Measurements from ENCODE around the gene GID8. TPM values are rescaled to one million over a fixed set of nuclear protein-coding genes. Genes with fewer than 3 reads are reported as not detected.

Gene GID8
- total and polyA plus RNA-seq, 4 donors, result 10.2 to 23.6 (median 14.6) TPM

DNA sequence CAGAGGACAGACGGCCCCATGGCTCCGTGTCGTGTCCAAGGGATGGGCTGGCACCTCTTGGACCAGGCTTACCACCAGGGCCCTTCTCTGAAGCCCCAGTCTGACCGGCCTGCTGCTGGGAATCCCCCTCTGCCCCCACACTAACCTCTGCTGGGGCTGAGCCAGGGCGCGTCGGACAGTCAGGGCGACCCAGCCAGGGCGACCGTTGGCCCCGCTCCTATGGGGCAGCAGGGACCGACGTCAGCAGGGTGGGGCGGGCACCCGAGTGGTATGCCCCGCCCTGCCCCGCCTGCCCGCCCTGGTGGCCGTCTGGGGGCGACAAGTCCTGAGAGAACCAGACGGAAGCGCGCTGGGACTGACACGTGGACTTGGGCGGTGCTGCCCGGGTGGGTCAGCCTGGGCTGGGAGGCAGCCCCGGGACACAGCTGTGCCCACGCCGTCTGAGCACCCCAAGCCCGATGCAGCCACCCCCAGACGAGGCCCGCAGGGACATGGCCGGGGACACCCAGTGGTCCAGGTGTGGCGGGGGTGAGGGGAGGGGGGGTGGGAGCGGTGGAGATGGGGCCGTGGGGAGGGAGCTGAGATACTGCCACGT is 14.5 kb downstream of the GID8 start, which contains the start of gene SLC17A9 (continued):
- TF ChIP-seq REST (IDR thresholded peaks at IDR 0.05) (peak; percentile 75), FOXA1 (IDR thresholded peaks at IDR 0.05) (peak; percentile 59)

DNA sequence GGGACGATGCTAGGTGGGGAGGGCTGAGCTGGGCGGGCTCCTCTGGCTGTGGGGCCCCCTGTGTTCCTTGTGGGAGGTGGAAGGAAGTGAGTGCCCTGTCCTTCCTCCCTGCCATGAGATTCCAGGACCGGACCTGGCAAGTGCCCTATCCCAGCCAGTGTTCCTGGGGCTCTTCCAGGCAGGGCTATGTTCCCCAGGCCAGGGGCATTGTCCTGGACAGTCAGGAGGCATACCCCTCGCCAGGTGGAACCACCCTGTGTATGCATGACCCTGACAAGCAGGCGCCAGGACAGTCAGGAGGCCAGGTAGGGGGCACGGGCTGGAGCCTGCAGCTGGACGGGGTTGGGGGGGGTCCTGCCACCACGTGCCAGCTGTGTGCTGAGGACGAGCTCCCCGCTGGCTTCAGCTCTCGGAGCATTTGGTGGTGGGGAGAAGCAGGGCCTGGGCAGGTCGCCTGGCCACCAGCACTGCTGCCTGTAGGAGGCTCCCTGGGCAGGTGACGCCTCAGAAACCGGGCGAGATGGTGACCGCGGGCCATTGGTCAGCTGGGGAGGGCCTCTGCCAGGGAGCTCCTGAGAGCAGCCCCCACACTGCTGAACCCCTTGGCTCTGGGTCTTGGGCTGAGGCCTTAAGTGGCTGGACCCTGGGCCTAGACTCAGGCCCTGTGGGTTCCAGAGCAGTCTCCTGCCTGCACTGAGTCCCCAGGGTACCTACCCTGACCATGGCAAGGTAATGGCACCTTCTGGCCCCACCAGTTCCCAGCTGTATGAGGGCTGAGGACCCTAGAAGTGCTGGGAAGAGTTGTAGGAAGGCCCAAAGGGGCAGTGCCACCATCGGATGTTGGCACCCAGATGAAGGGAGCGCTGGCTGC is 15.3 kb downstream of the GID8 start:
- DNase-seq (ENCODE audit: low spot score), result peak; percentile 41
- Histone ChIP-seq H3K27ac (ENCODE audit: low read depth in 1 of 2, low read length in 2 of 2) (peak overlapping the region; percentile 91 to 93), H3K9ac (ENCODE audit: low read depth in 1 of 2, low read length in 2 of 2) (peak overlapping the region; percentile 51 to 85), H3K9me3 (ENCODE audit: control insufficient read depth in 4 of 4, low read length in 3 of 4) (no peaks in the 10 kb centered on the region), H3K4me3 (ENCODE audit: low read depth in 1 of 3, low read length in 3 of 3) (peak overlapping the region; percentile 56 to 83 (median 76)), H3K36me3 (ENCODE audit: control insufficient read depth in 4 of 4, insufficient read depth in 3 of 4, low read depth in 1 of 4, low read length in 3 of 4) (peaks cover 5 to 25% (median 7%) of the 10 kb centered on the region in 4 donors), H3K4me1 (ENCODE audit: control insufficient read depth in 4 of 4, insufficient read depth in 4 of 4, low read length in 3 of 4) (peaks cover 3 to 41% (median 31%) of the 10 kb centered on the region in 4 donors), H3K27me3 (ENCODE audit: control insufficient read depth in 4 of 4, insufficient read depth in 4 of 4, low read length in 3 of 4) (no peaks in the 10 kb centered on the region)
- 26% methylated on average over 19 of the region's 19 CpGs for WGBS
- TF ChIP-seq REST (IDR thresholded peaks at IDR 0.05), result no peak
- TF ChIP-seq HNF4G (IDR thresholded peaks at IDR 0.05), result no peak

- peaks cover 3 to 41% (median 31%) of the 10 kb centered on the region in 4 donors for H3K4me1 ChIP-seq (ENCODE audit: control insufficient read depth in 4 of 4, insufficient read depth in 4 of 4, low read length in 3 of 4)
- TF ChIP-seq CTCF (IDR thresholded peaks at IDR 0.05; ENCODE audit: low read depth, low read length, missing input control) (no peak), EGR1 (IDR thresholded peaks at IDR 0.05; ENCODE audit: low read depth in 2 of 2) (peak in 1 of 2 donors; percentile 38), MAX (IDR thresholded peaks at IDR 0.05) (peak; percentile 74), GABPA (IDR thresholded peaks at IDR 0.05 in 1 of 2, conservative IDR thresholded peaks at IDR 0.05 in 1 of 2) (peak in 1 of 2 donors; percentile 23), RXRA (IDR thresholded peaks at IDR 0.05) (peak; percentile 39 to 45), HNF4A (conservative IDR thresholded peaks at IDR 0.05) (peak; percentile 24 to 33)
- TF ChIP-seq, protein P1, sequence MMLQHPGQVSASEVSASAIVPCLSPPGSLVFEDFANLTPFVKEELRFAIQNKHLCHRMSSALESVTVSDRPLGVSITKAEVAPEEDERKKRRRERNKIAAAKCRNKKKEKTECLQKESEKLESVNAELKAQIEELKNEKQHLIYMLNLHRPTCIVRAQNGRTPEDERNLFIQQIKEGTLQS (IDR thresholded peaks at IDR 0.05), result no peak
- TF ChIP-seq, protein P2, sequence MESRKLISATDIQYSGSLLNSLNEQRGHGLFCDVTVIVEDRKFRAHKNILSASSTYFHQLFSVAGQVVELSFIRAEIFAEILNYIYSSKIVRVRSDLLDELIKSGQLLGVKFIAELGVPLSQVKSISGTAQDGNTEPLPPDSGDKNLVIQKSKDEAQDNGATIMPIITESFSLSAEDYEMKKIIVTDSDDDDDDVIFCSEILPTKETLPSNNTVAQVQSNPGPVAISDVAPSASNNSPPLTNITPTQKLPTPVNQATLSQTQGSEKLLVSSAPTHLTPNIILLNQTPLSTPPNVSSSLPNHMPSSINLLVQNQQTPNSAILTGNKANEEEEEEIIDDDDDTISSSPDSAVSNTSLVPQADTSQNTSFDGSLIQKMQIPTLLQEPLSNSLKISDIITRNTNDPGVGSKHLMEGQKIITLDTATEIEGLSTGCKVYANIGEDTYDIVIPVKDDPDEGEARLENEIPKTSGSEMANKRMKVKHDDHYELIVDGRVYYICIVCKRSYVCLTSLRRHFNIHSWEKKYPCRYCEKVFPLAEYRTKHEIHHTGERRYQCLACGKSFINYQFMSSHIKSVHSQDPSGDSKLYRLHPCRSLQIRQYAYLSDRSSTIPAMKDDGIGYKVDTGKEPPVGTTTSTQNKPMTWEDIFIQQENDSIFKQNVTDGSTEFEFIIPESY (IDR thresholded peaks at IDR 0.05), result no peak
Observed at GRCh38 chr20:62953839-62954703, 16.1 kb downstream of the GID8 start.

More at GRCh38 chr20:62953839-62954703, 16.1 kb downstream of the GID8 start:
- no peaks in the 10 kb centered on the region for H3K9me3 ChIP-seq (ENCODE audit: control insufficient read depth in 4 of 4, low read length in 3 of 4)
- H3K27ac ChIP-seq (ENCODE audit: low read depth in 1 of 2, low read length in 2 of 2), result peak overlapping the region; percentile 91 to 93
- peak; percentile 71 for DNase-seq (ENCODE audit: low spot score)
- peak overlapping the region; percentile 56 to 83 (median 76) for H3K4me3 ChIP-seq (ENCODE audit: low read depth in 1 of 3, low read length in 3 of 3)
- H3K36me3 ChIP-seq (ENCODE audit: control insufficient read depth in 4 of 4, insufficient read depth in 3 of 4, low read depth in 1 of 4, low read length in 3 of 4), result peaks cover 5 to 29% (median 8%) of the 10 kb centered on the region in 4 donors
- 4% methylated on average over 32 of the region's 32 CpGs for WGBS
- peak overlapping the region; percentile 71 to 85 for H3K9ac ChIP-seq (ENCODE audit: low read depth in 1 of 2, low read length in 2 of 2)
- no peaks in the 10 kb centered on the region for H3K27me3 ChIP-seq (ENCODE audit: control insufficient read depth in 4 of 4, insufficient read depth in 4 of 4, low read length in 3 of 4)

Data from liver (tissue), 9 donors.